Measurements from ENCODE around the gene TRAFD1. TPM values are rescaled to one million over a fixed set of nuclear protein-coding genes. Genes with fewer than 3 reads are reported as not detected.

The TRAFD1 gene
- total and polyA plus RNA-seq, 2 of the 13 experiments (the other 11 are each of a cell fraction or from before 2014, with no cell fraction given) = 9.5 to 20.9 TPM

- TF ChIP-seq TFE3 (CRISPR knock-in tag; IDR thresholded peaks at IDR 0.05) (no peak), ZNF367 (CRISPR knock-in tag; IDR thresholded peaks at IDR 0.05; ENCODE audit: borderline replicate concordance) (no peak), ZNF33A (CRISPR knock-in tag; IDR thresholded peaks at IDR 0.05; ENCODE audit: borderline replicate concordance) (no peak), ZNF530 (CRISPR knock-in tag; IDR thresholded peaks at IDR 0.05; ENCODE audit: low read depth) (no peak), ZNF749 (CRISPR knock-in tag; IDR thresholded peaks at IDR 0.05; ENCODE audit: borderline replicate concordance) (no peak), ZBTB3 (CRISPR knock-in tag; IDR thresholded peaks at IDR 0.05; ENCODE audit: borderline replicate concordance, low read depth) (no peak), THAP7 (CRISPR knock-in tag; IDR thresholded peaks at IDR 0.05) (no peak), TAF15 (IDR thresholded peaks at IDR 0.05; ENCODE audit: low read depth, low read length, poor library complexity, severe bottlenecking) (no peak), RFXANK (CRISPR knock-in tag; IDR thresholded peaks at IDR 0.05) (no peak), KDM5A (IDR thresholded peaks at IDR 0.05; ENCODE audit: borderline replicate concordance, low read length) (no peak), SAP130 (CRISPR knock-in tag; IDR thresholded peaks at IDR 0.05; ENCODE audit: low read depth) (no peak), MXD3 (CRISPR knock-in tag; IDR thresholded peaks at IDR 0.05) (no peak)
Measured at GRCh38 chr12:112175361-112176155, 50.2 kb downstream of the TRAFD1 start (continued).
